ENCODE data around the gene KCNIP4. TPM values are rescaled to one million over a fixed set of nuclear protein-coding genes. Genes with fewer than 3 reads are reported as not detected.

Gene KCNIP4
- total and polyA plus RNA-seq, 2 experiments from 2014 or later = 0.14 to 0.63 TPM

DNA sequence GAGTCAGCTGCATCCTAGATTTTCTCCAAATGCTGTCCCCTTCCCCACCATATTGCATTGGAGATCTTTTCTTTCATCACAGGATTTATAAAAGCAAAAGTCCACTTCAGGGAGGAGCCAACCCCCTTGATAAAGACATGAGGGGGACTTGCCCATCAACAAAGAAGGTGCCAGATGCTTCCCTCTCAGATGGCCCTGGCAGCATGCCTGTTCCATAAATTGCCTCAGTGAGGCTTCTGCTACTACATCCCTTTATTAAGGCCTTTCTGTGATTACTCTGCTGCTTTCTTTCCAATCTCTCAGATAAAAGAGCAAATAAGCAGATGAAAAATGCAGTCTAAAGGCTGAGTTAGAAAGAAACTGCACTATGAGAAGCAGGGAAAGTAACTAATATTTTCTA is 736.7 kb downstream of the KCNIP4 start (continued):
- no peak for TF ChIP-seq EZH2 (IDR thresholded peaks at IDR 0.05; ENCODE audit: low read depth, unreplicated experiment)
- TF ChIP-seq POLR2AphosphoS5 (IDR thresholded peaks at IDR 0.05; ENCODE audit: low read depth) = no peak
- no peak for TF ChIP-seq EZH2phosphoT487 (IDR thresholded peaks at IDR 0.05; ENCODE audit: unreplicated experiment)
- TF ChIP-seq STAT1 (IDR thresholded peaks at IDR 0.05; ENCODE audit: unreplicated experiment) = no peak
- TF ChIP-seq, protein P1, sequence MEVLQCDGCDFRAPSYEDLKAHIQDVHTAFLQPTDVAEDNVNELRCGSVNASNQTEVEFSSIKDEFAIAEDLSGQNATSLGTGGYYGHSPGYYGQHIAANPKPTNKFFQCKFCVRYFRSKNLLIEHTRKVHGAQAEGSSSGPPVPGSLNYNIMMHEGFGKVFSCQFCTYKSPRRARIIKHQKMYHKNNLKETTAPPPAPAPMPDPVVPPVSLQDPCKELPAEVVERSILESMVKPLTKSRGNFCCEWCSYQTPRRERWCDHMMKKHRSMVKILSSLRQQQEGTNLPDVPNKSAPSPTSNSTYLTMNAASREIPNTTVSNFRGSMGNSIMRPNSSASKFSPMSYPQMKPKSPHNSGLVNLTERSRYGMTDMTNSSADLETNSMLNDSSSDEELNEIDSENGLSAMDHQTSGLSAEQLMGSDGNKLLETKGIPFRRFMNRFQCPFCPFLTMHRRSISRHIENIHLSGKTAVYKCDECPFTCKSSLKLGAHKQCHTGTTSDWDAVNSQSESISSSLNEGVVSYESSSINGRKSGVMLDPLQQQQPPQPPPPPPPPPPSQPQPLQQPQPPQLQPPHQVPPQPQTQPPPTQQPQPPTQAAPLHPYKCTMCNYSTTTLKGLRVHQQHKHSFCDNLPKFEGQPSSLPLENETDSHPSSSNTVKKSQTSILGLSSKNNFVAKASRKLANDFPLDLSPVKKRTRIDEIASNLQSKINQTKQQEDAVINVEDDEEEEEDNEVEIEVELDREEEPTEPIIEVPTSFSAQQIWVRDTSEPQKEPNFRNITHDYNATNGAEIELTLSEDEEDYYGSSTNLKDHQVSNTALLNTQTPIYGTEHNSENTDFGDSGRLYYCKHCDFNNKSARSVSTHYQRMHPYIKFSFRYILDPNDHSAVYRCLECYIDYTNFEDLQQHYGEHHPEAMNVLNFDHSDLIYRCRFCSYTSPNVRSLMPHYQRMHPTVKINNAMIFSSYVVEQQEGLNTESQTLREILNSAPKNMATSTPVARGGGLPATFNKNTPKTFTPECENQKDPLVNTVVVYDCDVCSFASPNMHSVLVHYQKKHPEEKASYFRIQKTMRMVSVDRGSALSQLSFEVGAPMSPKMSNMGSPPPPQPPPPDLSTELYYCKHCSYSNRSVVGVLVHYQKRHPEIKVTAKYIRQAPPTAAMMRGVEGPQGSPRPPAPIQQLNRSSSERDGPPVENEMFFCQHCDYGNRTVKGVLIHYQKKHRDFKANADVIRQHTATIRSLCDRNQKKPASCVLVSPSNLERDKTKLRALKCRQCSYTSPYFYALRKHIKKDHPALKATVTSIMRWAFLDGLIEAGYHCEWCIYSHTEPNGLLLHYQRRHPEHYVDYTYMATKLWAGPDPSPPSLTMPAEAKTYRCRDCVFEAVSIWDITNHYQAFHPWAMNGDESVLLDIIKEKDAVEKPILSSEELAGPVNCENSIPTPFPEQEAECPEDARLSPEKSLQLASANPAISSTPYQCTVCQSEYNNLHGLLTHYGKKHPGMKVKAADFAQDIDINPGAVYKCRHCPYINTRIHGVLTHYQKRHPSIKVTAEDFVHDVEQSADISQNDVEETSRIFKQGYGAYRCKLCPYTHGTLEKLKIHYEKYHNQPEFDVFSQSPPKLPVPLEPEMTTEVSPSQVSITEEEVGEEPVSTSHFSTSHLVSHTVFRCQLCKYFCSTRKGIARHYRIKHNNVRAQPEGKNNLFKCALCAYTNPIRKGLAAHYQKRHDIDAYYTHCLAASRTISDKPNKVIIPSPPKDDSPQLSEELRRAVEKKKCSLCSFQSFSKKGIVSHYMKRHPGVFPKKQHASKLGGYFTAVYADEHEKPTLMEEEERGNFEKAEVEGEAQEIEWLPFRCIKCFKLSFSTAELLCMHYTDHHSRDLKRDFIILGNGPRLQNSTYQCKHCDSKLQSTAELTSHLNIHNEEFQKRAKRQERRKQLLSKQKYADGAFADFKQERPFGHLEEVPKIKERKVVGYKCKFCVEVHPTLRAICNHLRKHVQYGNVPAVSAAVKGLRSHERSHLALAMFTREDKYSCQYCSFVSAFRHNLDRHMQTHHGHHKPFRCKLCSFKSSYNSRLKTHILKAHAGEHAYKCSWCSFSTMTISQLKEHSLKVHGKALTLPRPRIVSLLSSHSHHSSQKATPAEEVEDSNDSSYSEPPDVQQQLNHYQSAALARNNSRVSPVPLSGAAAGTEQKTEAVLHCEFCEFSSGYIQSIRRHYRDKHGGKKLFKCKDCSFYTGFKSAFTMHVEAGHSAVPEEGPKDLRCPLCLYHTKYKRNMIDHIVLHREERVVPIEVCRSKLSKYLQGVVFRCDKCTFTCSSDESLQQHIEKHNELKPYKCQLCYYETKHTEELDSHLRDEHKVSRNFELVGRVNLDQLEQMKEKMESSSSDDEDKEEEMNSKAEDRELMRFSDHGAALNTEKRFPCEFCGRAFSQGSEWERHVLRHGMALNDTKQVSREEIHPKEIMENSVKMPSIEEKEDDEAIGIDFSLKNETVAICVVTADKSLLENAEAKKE (CRISPR knock-in tag; IDR thresholded peaks at IDR 0.05) = no peak

DNA sequence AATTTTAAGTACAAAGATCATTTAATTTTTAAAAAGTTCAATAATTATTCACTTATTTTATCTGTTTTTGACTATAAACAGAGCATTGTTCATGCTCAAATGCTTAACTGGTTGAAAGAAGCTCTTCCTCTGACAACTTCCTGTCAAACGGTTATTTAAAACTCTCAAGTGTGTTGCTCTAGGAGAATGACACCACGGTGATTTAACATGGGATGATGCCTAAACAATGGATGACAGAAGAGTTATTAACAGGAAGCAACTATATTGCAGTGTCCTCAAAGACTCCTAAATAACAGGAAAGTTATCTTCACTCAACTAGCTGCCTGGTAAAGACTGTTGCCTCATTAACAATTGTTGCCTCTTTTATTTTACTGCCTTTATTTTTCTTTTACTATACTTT is 738.7 kb downstream of the KCNIP4 start:
- no peak overlapping the region for H2AFZ ChIP-seq
- Mint-ChIP-seq H3K36me3 (ENCODE audit: low read depth) (no peaks in the 10 kb centered on the region), H3K4me1 (no peaks in the 10 kb centered on the region; the same call in 2 of the 3 replicates), H3K27me3 (ENCODE audit: insufficient read depth, low read depth, poor library complexity) (no peaks in the 10 kb centered on the region), H3K9me3 (no peaks in the 10 kb centered on the region), H3K4me3 (no peak overlapping the region), H3K27ac (no peak overlapping the region)
- H3K4me2 ChIP-seq = no peak overlapping the region
- no peaks in the 10 kb centered on the region for H3K79me2 ChIP-seq (replicated peaks; ENCODE audit: insufficient read depth)
- H3F3A ChIP-seq (replicated peaks; ENCODE audit: low read depth) = no peaks in the 10 kb centered on the region
- H3K4me1 ChIP-seq (ENCODE audit: insufficient read depth) = peaks cover 9% of the 10 kb centered on the region; the same call in 1 of the 2 replicates
- ATAC-seq = no peak
- no peaks in the 10 kb centered on the region for H3K9me2 ChIP-seq (ENCODE audit: insufficient read depth)
- no peak overlapping the region for H3K27ac ChIP-seq (ENCODE audit: low read depth)
- no peaks in the 10 kb centered on the region for H3K36me3 ChIP-seq (ENCODE audit: insufficient read depth)
- no peak overlapping the region for H3K4me3 ChIP-seq
- H4K20me1 ChIP-seq (replicated peaks; ENCODE audit: insufficient read depth) = no peaks in the 10 kb centered on the region
- H3K27me3 ChIP-seq (ENCODE audit: insufficient read depth) = no peaks in the 10 kb centered on the region
- no peak for DNase-seq (ENCODE audit: low spot score)
- TF ChIP-seq, protein P2, sequence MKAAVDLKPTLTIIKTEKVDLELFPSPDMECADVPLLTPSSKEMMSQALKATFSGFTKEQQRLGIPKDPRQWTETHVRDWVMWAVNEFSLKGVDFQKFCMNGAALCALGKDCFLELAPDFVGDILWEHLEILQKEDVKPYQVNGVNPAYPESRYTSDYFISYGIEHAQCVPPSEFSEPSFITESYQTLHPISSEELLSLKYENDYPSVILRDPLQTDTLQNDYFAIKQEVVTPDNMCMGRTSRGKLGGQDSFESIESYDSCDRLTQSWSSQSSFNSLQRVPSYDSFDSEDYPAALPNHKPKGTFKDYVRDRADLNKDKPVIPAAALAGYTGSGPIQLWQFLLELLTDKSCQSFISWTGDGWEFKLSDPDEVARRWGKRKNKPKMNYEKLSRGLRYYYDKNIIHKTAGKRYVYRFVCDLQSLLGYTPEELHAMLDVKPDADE (IDR thresholded peaks at IDR 0.05) = no peak
- TF ChIP-seq NANOG (IDR thresholded peaks at IDR 0.05; ENCODE audit: borderline replicate concordance) (no peak), CREB1 (CRISPR knock-in tag; IDR thresholded peaks at IDR 0.05; ENCODE audit: low read depth) (no peak), ZNF331 (CRISPR knock-in tag; IDR thresholded peaks at IDR 0.05; ENCODE audit: low read depth) (no peak), EZH2phosphoT487 (IDR thresholded peaks at IDR 0.05; ENCODE audit: unreplicated experiment) (no peak), ZNF114 (CRISPR knock-in tag; IDR thresholded peaks at IDR 0.05) (no peak), STAT1 (IDR thresholded peaks at IDR 0.05; ENCODE audit: unreplicated experiment) (no peak), EZH2 (IDR thresholded peaks at IDR 0.05; ENCODE audit: low read depth, unreplicated experiment) (no peak), POLR2AphosphoS5 (IDR thresholded peaks at IDR 0.05; ENCODE audit: low read depth) (no peak)
- TF ChIP-seq, protein P3, sequence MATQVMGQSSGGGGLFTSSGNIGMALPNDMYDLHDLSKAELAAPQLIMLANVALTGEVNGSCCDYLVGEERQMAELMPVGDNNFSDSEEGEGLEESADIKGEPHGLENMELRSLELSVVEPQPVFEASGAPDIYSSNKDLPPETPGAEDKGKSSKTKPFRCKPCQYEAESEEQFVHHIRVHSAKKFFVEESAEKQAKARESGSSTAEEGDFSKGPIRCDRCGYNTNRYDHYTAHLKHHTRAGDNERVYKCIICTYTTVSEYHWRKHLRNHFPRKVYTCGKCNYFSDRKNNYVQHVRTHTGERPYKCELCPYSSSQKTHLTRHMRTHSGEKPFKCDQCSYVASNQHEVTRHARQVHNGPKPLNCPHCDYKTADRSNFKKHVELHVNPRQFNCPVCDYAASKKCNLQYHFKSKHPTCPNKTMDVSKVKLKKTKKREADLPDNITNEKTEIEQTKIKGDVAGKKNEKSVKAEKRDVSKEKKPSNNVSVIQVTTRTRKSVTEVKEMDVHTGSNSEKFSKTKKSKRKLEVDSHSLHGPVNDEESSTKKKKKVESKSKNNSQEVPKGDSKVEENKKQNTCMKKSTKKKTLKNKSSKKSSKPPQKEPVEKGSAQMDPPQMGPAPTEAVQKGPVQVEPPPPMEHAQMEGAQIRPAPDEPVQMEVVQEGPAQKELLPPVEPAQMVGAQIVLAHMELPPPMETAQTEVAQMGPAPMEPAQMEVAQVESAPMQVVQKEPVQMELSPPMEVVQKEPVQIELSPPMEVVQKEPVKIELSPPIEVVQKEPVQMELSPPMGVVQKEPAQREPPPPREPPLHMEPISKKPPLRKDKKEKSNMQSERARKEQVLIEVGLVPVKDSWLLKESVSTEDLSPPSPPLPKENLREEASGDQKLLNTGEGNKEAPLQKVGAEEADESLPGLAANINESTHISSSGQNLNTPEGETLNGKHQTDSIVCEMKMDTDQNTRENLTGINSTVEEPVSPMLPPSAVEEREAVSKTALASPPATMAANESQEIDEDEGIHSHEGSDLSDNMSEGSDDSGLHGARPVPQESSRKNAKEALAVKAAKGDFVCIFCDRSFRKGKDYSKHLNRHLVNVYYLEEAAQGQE (IDR thresholded peaks at IDR 0.05; ENCODE audit: unreplicated experiment) = no peak
